Subcutaneous abdominal adipose tissue (tissue), 5 donors: Measurements from ENCODE around the gene CTIF.
"Not testable (repeated sequence)": the region's sequence is repeated elsewhere in the genome, so short reads cannot be mapped to it uniquely, and the experiment has no call there.

ENCODE experiments used
- H3K27ac ChIP-seq: one replicate; pipeline ENCODE4 v1.7.0; 2013; ENCODE audit warnings: low read depth, mild to moderate bottlenecking, inconsistent platforms, low read length, moderate library complexity
- H3K27me3 ChIP-seq, 5 donors: one replicate each; pipeline ENCODE4 v1.7.0; 2013; ENCODE audit warnings: low read length in 5 of 5, inconsistent platforms in 1 of 5; ENCODE audit not compliant: control insufficient read depth in 5 of 5, insufficient read depth in 4 of 5
- H3K36me3 ChIP-seq, 5 donors: one replicate each; pipeline ENCODE4 v1.7.0; 2013; ENCODE audit warnings: low read length in 5 of 5; ENCODE audit not compliant: control insufficient read depth in 5 of 5, insufficient read depth in 5 of 5
- H3K4me1 ChIP-seq, 5 donors: one replicate each; pipeline ENCODE4 v1.7.0; 2013; ENCODE audit warnings: low read length in 5 of 5, mild to moderate bottlenecking in 3 of 5, moderate library complexity in 1 of 5; ENCODE audit not compliant: control insufficient read depth in 5 of 5, insufficient read depth in 5 of 5
- H3K4me3 ChIP-seq, 5 donors: one replicate each; pipeline ENCODE4 v1.7.0; 2013; ENCODE audit warnings: low read length in 5 of 5, low read depth in 1 of 5
- H3K9ac ChIP-seq, 5 donors: one replicate each; pipeline ENCODE4 v1.7.0; 2013; ENCODE audit warnings: low read length in 5 of 5, mild to moderate bottlenecking in 4 of 5, moderate library complexity in 3 of 5
- H3K9me3 ChIP-seq, 5 donors: one replicate each; pipeline ENCODE4 v1.7.0; 2013; ENCODE audit warnings: low read length in 5 of 5; ENCODE audit not compliant: control insufficient read depth in 5 of 5
- donor health status: healthy.
- donor health status: healthy.
- donor health status: healthy.
- donor health status: healthy.
- donor health status: healthy.

Gene CTIF

DNA sequence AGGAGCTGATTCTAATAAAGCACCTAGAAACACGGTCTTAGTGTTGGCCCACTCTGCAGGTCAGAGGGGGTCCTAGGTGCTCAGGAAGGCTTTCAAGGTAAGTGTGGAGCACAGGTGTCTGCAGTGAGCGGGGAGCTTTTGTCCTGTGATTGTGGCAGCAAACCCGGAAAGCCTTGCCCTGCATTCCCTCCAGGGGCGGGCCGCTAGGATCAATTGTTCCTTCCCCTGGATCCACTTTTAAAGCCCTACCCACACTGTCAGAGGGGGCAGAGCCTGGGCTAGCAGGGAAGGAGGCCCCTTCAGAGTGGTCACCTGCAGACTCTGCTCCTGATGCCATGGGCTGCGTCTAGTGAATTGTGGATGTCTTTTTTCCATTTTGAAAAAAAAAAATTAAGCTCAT is 176.0 kb downstream of the CTIF start:
- peaks cover 5 to 21% (median 18%) of the 10 kb centered on the region in 5 donors for H3K36me3 ChIP-seq
- peaks cover 6 to 50% (median 42%) of the 10 kb centered on the region in 5 donors for H3K4me1 ChIP-seq
- no peak overlapping the region for H3K9ac ChIP-seq
- H3K9me3 ChIP-seq = no peaks in the 10 kb centered on the region
- no peak overlapping the region for H3K27ac ChIP-seq
- no peak overlapping the region for H3K4me3 ChIP-seq
- H3K27me3 ChIP-seq = no peaks in the 10 kb centered on the region

DNA sequence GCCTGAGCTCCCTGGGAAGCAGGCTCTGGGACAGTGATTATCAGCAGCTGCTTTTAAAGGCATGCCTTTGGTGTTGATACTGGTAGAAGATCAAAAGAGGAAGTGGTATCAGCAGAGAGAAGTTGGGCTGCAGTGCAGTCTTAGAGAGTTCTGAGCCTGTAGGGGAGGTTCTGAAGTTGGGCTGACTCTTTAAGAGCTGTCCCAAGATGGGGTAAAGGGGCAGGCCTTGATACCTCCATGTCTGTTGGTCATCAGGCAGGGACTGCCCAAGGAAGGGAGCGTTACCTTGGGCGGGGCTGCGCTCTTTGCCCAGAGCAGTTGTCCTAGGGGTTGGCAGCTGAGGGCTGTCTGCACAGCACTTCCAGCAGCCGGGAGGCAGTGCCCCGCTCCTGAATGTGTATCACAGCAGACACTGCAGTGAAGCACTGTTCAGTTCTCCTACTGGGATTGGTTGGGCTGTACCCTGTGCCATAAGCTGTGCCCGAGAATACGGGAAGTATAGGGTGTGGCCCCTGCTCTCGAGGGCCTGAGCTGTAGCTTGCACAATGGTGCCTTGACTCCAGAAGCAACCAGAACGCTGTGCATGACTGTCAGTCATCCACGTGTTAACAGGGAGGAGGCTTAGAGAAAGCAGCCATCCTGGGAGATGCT is 177.0 kb downstream of the CTIF start:
- Histone ChIP-seq H3K9me3 (no peaks in the 10 kb centered on the region), H3K9ac (no peak overlapping the region), H3K27me3 (no peaks in the 10 kb centered on the region), H3K27ac (peak overlapping the region; percentile 30), H3K4me3 (no peak overlapping the region), H3K36me3 (peaks cover 5 to 27% (median 24%) of the 10 kb centered on the region in 5 donors), H3K4me1 (peaks cover 8 to 50% (median 44%) of the 10 kb centered on the region in 5 donors)

GRCh38 chr18:48717227-48717626 is 178.4 kb downstream of the CTIF start:
- not testable (repeated sequence) for H3K9ac ChIP-seq, H3K4me3 ChIP-seq, H3K27ac ChIP-seq, H3K27me3 ChIP-seq, H3K9me3 ChIP-seq
- Histone ChIP-seq H3K4me1 (peaks cover 8 to 58% (median 44%) of the 10 kb centered on the region in 5 donors), H3K36me3 (peaks cover 5 to 22% (median 20%) of the 10 kb centered on the region in 5 donors)

DNA sequence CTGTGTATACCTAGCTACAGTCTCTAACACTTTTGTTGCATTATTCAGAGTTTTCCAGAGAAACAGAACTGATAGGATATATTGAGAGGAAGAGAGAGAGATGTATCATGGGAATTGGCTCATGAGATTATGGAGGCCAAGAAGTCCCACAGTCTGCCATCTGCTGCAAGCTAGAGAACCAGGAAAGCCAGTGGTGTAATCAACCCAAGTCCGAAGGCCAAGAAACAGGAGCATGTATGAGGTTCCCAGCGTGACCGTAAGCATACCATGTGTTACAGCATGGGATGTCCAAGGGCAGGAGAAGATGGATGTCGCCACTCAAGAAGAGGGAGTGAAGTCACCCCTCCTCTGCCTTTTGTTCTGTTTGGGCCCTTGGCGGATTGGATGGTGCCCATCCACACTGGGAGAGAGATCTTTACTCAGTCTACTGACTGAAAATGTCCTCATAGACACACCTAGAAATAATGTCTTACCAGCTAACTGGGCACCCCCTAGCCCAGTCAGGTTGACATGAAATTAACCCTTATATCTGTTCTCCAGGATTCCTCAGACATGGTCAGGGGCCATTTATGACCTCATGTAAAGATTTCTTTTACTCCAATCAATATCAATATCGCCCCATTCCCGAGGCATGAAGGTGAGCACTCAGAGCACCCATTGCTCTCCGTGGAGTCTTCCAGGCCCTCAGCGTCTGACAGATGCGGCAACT is 179.6 kb downstream of the CTIF start:
- Histone ChIP-seq H3K27ac (no peak overlapping the region), H3K4me1 (peaks cover 1 to 47% (median 33%) of the 10 kb centered on the region in 5 donors), H3K4me3 (no peak overlapping the region), H3K27me3 (no peaks in the 10 kb centered on the region), H3K9ac (no peak overlapping the region), H3K36me3 (peaks cover 5 to 29% (median 24%) of the 10 kb centered on the region in 5 donors), H3K9me3 (no peaks in the 10 kb centered on the region)

DNA sequence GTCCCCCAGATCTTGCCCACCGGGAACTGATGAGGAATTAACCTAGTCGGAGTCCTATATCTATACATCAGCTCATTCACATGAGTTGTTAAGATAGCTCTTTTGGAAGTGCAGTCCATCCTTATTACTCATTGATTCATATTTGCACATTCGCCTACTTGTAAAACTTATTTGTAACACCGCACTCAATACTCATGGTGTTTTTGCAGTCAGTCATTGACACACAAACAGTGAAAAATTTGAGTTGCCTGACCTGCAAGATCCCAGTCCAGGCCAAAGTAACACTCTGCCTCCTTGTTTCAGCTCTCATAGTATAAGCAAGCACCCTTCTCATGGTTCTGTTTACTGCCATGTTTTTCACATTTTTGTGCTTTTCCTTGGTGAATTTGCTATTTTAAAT is 180.6 kb downstream of the CTIF start:
- Histone ChIP-seq H3K36me3 (peaks cover 5 to 32% (median 24%) of the 10 kb centered on the region in 5 donors), H3K9me3 (no peaks in the 10 kb centered on the region), H3K4me3 (no peak overlapping the region), H3K27me3 (no peaks in the 10 kb centered on the region), H3K4me1 (peaks cover 1 to 37% (median 24%) of the 10 kb centered on the region in 5 donors), H3K9ac (no peak overlapping the region), H3K27ac (no peak overlapping the region)

DNA sequence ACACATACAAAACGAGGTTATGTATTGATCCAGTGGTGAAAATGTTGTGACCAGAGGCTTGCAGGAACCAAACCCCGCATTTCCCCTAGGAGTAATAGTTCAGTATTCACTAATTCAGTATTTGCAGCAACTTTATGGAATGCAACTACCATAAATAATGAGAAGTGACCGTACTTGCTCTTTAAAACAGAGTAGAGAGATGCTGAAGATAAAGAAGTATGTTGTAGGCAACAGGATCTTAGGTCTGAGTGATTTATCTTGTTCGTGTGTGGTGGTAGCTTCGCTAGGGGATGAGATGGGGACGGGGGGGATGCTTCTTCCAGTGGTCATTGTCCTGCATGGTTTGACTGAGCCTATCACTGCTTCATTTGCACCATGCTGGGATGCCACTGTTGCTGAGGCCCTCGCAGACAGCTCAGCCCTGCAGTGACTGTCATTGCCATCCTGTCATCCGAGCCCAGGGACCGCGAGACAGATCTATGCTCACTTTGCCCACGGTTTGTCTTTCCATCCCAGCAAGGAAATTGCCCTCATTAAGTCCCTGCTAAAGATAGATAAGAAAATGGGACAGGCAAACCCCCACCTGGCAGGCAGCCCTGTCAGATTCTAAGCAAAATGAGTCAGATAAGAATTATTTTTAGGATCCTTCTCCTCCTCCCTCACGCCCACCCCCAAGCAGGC is 181.3 kb downstream of the CTIF start:
- no peak overlapping the region for H3K9ac ChIP-seq
- no peak overlapping the region for H3K27ac ChIP-seq
- H3K27me3 ChIP-seq = no peaks in the 10 kb centered on the region
- H3K4me3 ChIP-seq = no peak overlapping the region
- H3K4me1 ChIP-seq = peaks cover 1 to 31% (median 19%) of the 10 kb centered on the region in 5 donors
- H3K36me3 ChIP-seq = peaks cover 5 to 39% (median 23%) of the 10 kb centered on the region in 5 donors
- no peaks in the 10 kb centered on the region for H3K9me3 ChIP-seq

GRCh38 chr18:48720655-48721025 is 181.8 kb downstream of the CTIF start:
- Histone ChIP-seq H3K9me3 (no peaks in the 10 kb centered on the region), H3K9ac (peak overlapping the region in 1 of 5 donors; percentile 3), H3K36me3 (peaks cover 5 to 41% (median 23%) of the 10 kb centered on the region in 5 donors), H3K4me3 (no peak overlapping the region), H3K27me3 (no peaks in the 10 kb centered on the region), H3K27ac (no peak overlapping the region), H3K4me1 (peaks cover 1 to 25% (median 14%) of the 10 kb centered on the region in 5 donors)

DNA sequence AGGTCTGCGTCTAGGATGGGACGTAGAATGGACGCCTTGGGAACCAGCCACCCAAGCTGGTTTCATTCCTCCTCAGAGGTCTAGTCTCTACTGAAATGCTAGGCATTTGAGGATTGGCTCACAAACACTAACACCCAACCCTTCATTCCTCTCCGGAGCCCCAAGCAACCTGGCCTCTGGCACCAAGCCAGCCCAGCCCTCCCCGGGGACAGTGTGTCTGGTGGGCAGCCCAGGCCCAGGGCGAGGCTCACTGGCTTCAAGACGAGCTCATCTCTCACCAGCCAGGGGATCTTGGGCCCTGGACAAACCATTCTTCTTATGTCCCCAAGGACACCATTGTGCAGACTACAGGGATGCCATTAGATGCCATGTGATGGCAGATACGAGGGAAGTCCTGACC is 182.5 kb downstream of the CTIF start:
- Histone ChIP-seq H3K27me3 (no peaks in the 10 kb centered on the region), H3K9ac (no peak overlapping the region)

GRCh38 chr18:48723016-48723415 is 184.2 kb downstream of the CTIF start:
- Histone ChIP-seq H3K36me3 (peaks cover 5 to 41% (median 23%) of the 10 kb centered on the region in 5 donors), H3K4me1 (peaks cover 0 to 14% (median 4%) of the 10 kb centered on the region in 5 donors), H3K27ac (no peak overlapping the region), H3K4me3 (no peak overlapping the region), H3K27me3 (no peaks in the 10 kb centered on the region), H3K9ac (no peak overlapping the region), H3K9me3 (peaks cover 0 to 5% (median 0%) of the 10 kb centered on the region in 5 donors)

More for the DNA sequence above, 182.5 kb downstream of the CTIF start:
- no peak overlapping the region for H3K4me3 ChIP-seq
- no peak overlapping the region for H3K27ac ChIP-seq
- H3K4me1 ChIP-seq = peaks cover 1 to 19% (median 7%) of the 10 kb centered on the region in 5 donors
- no peaks in the 10 kb centered on the region for H3K9me3 ChIP-seq
- H3K36me3 ChIP-seq = peaks cover 5 to 41% (median 23%) of the 10 kb centered on the region in 5 donors

GRCh38 chr18:48723837-48724236 is 185.0 kb downstream of the CTIF start:
- H3K9ac ChIP-seq = no peak overlapping the region
- H3K36me3 ChIP-seq = peaks cover 5 to 34% (median 16%) of the 10 kb centered on the region in 5 donors
- no peaks in the 10 kb centered on the region for H3K27me3 ChIP-seq
- peaks cover 0 to 5% (median 0%) of the 10 kb centered on the region in 5 donors for H3K9me3 ChIP-seq
- no peak overlapping the region for H3K4me3 ChIP-seq
- H3K27ac ChIP-seq = no peak overlapping the region
- H3K4me1 ChIP-seq = peaks cover 0 to 14% (median 7%) of the 10 kb centered on the region in 5 donors
